ENCODE data around the gene MFRP.
A peak's percentile ranks its signal among the peaks of the same experiment; 100 is the strongest.

Gene MFRP

GRCh38 chr11:119381181-119381988 is 34.9 kb upstream of the MFRP start, which contains the start of gene USP2:
USP2 (minus strand) TSS chr11:119381690; CDS start chr11:119373480, 8,210 bp downstream.
- TF ChIP-seq CTCF (conservative IDR thresholded peaks at IDR 0.05) (peak; percentile 99), ZFX (IDR thresholded peaks at IDR 0.05) (no peak)
- peak within 1 kb of the TSS; percentile 23 for H3K27ac ChIP-seq

GRCh38 chr11:119380827-119381180 is 34.3 kb upstream of the MFRP start:
- H3K27ac ChIP-seq = peak overlapping the region; percentile 23
- TF ChIP-seq CTCF (conservative IDR thresholded peaks at IDR 0.05) = no peak
- no peak for TF ChIP-seq ZFX (IDR thresholded peaks at IDR 0.05)

- TF ChIP-seq ZFX (IDR thresholded peaks at IDR 0.05) = no peak
- no peak for TF ChIP-seq CTCF (conservative IDR thresholded peaks at IDR 0.05)
- no peak overlapping the region for H3K27ac ChIP-seq
Observed at GRCh38 chr11:119380160-119380826, 33.8 kb upstream of the MFRP start.

- H3K27ac ChIP-seq = no peak overlapping the region
- TF ChIP-seq CTCF (conservative IDR thresholded peaks at IDR 0.05) = no peak
- TF ChIP-seq ZFX (IDR thresholded peaks at IDR 0.05) = no peak
Observed at GRCh38 chr11:119378851-119379465, 32.5 kb upstream of the MFRP start.

GRCh38 chr11:119377961-119378667 is 31.6 kb upstream of the MFRP start:
- no peak overlapping the region for H3K27ac ChIP-seq
- TF ChIP-seq CTCF (conservative IDR thresholded peaks at IDR 0.05) = no peak
- no peak for TF ChIP-seq ZFX (IDR thresholded peaks at IDR 0.05)

- TF ChIP-seq ZFX (IDR thresholded peaks at IDR 0.05) = no peak
- TF ChIP-seq CTCF (conservative IDR thresholded peaks at IDR 0.05) = no peak
Observed at GRCh38 chr11:119377112-119377901, 30.8 kb upstream of the MFRP start.

More at GRCh38 chr11:119377112-119377901, 30.8 kb upstream of the MFRP start:
- H3K27ac ChIP-seq = no peak overlapping the region
